Stimulated activated CD8-positive, alpha-beta memory T cell treated with anti-CD3 and anti-CD28 coated beads, Interleukin-7, amount 100 ng/mL, for 48 hours (primary cell): ENCODE data around the gene LRRC8D.
"Not testable (repeated sequence)": the region's sequence is repeated elsewhere in the genome, so short reads cannot be mapped to it uniquely, and the experiment has no call there.

Experiments used
- DNase-seq, 2 donors: peaks; one replicate each; pipeline ENCODE4 v3.0.0-alpha.2; 2020; ENCODE audit warnings: low read depth in 1 of 2; ENCODE audit errors: extremely low read depth in 1 of 2

LRRC8D gene

DNA sequence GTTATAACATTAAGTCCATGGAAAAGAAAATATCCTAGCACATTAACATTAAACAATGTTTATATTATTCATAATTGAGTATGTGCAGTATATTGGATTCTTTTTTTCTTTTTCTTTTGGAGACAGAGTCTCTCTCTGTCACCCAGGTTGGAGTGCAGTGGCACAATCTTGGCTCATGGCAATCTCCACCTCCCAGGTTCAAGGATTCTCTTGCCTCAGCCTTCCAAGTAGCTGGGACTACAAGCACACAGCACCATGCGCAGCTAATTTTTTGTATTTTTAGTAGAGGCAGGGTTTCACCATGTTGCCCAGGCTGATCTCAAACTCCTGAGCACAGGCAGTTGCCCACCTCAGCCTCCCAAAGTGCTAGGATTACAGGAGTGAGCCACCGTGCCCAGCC is 162.0 kb downstream of the LRRC8D start:
- not testable (repeated sequence) for DNase-seq

DNA sequence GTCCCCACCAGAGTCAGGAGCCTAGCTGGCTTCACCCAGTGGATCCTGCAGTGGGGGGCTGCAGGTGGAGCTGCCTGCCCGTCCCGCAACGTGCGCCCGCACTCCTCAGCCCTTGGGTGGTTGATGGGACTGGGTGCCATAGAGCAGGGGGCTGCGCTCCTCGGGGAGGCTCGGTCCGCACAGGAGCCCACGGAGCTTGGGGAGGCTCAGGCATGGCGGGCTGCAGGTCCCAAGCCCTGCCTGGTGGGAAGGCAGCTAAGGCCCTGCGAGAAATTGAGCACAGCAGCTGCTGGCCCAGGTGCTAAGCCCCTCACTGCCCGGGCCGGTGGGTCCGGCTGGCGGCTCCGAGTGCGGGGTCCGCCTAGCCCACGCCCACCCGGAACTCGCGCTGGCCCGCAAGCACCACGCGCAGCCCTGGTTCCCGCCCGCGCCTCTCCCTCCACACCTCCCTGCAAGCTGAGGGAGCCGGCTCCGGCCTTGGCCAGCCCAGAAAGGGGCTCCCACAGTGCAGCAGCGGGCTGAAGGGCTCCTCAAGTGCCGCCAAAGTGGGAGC is 163.8 kb downstream of the LRRC8D start:
- DNase-seq = not testable (repeated sequence)

DNA sequence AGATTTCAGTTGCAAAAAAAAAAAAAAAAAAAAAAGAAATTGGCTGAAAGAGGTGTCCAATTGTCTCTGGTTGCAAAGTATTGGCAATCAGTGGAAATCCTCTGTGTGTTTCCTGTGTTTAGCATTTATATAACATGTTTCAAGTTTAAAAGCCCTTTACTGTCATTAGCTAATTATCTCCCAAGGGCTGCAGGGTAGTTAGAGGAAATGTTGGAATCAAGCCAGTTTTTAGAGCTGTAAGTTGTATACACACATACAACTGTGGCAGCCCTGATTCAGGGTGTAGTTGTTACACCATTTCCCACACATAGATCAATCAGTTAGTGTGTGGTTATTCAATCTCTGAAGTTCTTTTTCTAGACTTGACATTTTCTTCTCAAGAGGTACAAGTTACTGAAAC is 165.2 kb downstream of the LRRC8D start:
- DNase-seq = no peak
